Cardiac septum (tissue), 1 donor: Measurements from ENCODE around the gene PHACTR3. TPM values are rescaled to one million over a fixed set of nuclear protein-coding genes. Genes with fewer than 3 reads are reported as not detected.
A peak's percentile ranks its signal among the peaks of the same experiment; 100 is the strongest.

Source experiments
- DNase-seq: peaks from one replicate; pipeline ENCODE4 v3.0.0-alpha.2; 2020; ENCODE audit warnings: low spot score
- intact Hi-C: fragments of 100-400 bp; cut with DNase I; formaldehyde crosslinking; loops from one replicate; pipeline ENCODE4 v1.14.0; 2022
- total RNA-seq: library from RNA; stranded (reverse); fragmentation: NEBNext Ultra II Directional; extraction: Animal tissue kit (Norgen Biotek cat#: 25700); gene quantifications from one replicate; pipeline ENCODE4 v1.2.1, GENCODE V29; 2021
- donor health status: DM: no; HTN: no; CAD: no.

PHACTR3 gene
- total RNA-seq, 1 donor from 2014 or later = 0.54 TPM

DNA sequence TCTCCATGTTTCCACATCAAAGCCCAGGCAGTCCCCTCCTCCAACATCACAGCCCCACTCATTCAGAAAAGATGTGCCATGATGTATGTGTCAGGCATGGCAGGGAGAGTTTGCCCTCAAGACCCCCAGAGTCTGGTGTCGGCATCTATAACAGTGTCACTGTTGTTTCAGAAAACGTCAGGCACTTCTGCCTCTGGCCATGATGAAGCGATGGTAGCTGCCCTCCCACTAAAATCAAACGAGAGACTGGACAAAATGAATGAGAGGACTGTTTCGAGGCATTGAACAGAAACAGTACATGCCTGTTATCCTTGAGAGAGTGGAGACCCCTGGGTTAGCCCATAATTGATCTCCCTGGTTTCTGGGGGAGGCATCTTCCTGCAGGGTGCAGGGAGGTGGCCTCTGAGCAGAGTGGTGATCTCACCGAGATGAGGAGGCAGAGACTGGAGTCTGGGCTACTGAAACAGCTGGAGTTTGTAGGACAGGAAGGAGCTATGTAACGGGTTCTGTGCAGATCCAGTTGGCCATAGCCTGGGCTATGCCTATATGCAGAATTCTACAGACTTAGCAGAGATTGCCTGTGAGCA, 184.6 kb downstream of the PHACTR3 start:
- DNase-seq = peak; percentile 19
- intact Hi-C loops = no loop called here

DNA sequence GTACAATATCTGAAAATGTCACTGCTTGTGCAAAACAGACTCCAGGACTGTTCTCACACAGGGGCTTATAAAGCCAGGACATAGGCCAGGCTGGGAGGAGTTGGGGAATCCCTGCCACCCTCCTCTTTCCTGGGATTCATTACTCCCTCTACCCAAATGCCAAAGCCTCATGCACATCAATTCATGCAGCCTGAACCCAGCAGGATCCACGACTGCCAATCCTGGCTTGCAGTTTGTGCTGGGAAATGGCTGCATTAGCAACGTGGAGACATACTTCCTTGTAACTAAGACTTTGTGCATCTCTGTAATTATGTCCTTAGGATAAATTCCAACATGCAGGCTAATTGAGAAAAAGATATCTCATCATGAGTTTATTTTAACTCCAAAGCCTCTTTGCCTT, 185.3 kb downstream of the PHACTR3 start:
- intact Hi-C loops = no loop called here

DNA sequence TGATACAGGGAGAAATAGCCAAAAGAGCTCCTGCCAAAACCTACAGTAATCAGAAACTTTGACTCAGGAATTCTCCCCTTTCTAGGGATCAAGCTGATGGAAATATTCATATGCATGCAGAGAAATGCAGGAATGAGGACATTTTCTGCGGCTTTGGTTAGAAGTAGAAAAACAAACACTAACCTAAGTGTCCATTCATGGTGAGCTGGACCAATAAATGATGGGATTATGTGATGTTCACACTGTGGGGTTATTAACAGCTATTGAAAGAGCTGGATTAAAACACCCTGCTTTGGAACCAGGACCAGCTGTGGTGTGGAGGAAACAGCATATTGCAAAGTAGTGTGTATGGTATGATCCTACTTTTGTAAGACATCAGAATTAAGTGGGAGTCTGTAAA, 186.0 kb downstream of the PHACTR3 start:
- no peak for DNase-seq
- intact Hi-C loops = no loop called here

More for the DNA sequence above, 185.3 kb downstream of the PHACTR3 start:
- DNase-seq = peak; percentile 31

DNA sequence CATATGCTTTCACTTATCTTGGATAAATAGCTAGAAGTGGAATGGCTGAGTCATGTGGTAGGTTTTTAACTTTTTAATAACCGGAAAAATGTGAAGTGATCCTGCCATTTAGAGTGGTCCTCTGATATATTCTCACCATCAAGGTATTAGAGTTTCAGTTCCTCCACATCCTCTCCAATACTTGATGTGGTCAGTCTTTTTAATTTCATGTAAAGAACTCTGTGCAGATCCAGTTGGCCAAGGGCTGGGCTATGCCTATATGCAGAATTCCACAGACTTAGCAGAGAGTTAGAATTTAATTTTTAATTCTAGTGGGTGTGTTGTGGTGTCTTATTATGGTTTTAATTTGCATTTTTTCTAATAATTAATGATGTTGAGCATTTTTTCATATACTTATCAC, 188.0 kb downstream of the PHACTR3 start:
- intact Hi-C loops = no loop called here
- no peak for DNase-seq

DNA sequence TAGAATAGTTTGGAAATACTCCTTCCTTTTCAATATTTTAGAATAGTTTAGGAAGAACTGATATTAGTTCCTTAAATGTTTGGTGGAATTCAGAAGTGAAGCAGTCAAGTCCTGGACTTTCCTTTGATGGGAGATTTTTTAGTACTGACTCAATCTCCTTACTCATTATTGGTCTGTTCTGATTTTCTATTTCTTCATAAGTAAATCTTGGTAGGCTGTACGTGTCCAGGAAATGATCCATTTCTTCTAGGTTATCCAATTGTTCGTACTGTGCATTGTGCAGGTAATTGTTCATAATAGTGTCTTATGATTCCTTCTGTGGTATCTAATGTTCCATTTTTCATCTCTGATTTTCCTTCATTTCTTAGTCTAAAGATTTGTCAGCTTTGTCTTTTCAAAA, 190.2 kb downstream of the PHACTR3 start:
- no peak for DNase-seq
- intact Hi-C loops = no loop called here

DNA sequence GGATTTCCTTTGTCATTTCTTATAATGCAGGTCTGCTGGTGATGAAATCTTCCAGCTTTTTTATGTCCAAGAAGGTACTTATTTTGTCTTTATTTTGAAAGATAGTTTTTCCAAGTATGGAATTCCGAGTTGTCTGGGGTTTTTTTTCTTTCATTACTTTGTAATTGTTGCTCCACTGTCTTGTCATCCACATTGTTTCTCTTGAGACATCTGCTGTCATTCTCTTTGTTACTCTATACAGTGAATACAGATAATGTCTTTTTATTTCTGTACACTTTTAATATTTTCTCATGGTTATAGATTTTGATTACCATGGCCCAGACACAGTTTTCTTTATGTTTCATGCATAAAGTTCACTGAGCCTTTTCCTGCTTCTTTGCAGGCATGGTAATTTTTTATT, 196.0 kb downstream of the PHACTR3 start:
- DNase-seq = no peak
- intact Hi-C loops = no loop called here

DNA sequence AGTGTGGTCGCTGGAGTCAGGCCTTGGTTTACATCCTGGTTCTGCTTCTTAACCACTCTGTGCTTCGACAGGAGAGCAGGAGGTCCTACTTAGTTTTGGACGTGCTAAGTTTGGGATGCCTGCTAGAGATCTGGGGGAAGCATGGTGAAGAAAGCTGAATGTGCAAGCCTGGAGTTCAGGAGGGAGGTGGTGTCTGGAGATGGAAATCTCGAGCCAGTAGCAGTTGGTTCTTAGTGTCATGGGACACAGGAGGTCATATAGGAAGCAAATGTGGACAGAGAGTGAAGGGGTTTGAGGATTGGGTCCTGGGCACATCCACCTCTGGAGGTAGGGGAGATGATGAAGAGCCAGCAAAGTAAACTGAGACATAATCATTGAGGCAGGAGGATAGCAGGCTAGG, 197.7 kb downstream of the PHACTR3 start:
- intact Hi-C loops = no loop called here

DNA sequence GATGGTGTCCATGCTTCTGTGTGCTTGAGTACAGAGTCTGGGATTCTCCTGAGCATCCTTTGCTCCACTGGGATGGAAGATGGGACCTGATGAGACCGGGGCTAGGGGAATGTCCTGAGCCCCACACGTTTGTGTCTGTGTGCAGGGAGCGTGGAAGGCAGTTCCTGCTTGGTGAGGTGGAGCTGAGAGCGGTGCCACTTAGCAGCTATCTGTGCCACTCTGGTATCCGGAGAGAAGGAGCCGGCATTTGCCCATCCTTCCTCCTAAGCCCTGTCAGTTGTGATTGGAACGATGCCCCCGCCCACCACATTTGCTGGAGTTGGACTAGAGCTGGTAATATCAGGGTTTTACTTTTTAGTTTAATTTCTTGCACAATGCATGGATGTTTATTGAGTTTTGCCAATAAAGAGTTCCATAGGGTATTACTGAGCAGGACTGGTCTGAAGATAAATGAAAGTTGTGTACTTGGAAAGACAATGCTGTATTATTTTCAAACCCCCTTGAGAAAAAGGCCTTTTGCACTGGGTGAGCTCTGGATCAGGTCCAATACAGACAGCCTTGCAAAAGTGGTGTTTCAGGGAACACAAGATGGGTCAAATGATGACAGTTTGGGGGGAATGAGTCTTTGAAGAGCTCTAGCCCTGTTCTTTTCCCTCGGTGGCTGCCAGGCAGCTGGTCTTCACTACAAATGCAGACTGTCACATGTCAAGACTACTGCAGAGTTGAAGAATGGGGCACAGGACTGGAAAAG, 198.3 kb downstream of the PHACTR3 start:
- peak; percentile 24 for DNase-seq
- intact Hi-C loops = no loop called here

More for the DNA sequence above, 197.7 kb downstream of the PHACTR3 start:
- peak; percentile 9 for DNase-seq

DNA sequence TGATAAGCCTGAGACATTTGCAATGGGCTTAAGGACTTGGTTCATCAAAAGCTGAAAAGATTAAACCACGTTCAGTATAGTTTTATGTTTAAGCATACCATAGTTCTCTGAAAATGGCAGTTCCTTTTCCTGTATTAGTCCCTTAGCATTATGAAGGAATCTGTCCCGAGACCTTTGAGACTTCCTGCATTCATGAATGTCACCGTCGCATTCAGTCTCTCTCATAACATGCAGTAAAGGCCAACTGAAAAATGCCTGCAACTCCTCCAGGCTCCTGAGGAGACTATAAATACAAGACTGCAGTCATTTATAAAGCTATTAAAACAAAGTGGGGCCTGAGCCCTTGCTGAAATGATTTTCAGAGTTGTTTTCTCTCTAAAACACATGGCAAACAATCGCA, 200.0 kb downstream of the PHACTR3 start:
- intact Hi-C loops = no loop called here
- no peak for DNase-seq

DNA sequence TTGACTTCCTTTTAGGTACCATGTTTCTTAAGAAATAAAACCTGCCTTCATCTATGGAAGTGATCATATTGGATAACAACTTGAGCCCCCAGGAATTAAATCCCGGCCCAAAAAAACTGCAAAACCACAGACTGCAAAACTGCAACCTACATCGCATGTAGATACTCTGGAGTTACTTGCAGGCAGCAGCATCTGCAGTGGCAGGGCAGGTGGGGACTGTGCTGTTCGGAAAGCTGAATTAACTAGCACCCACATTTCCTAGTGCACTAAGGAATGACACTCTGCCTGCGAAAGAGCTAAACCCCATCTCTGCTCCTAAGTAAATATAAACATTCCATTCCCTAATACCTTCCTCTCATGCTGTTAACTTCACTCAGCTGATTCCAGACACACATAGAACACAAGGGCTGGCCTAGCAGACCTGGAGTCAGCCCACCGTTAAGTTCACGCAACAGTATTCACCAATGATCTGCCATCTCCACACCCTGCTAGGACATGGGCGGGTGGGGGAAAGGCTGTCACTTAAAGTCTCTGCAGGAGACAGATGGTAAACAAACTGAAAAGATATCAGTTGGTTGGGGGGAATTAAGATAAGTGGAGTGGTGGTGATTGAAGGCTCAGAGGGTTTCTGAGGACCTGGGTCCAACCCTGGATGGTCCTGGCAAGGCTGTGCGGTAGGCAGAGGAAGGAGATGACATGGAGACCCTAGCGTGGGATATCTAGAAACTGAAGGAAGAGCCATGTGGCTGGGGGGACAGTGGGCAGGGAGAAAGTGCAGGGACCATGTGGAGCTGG, 200.7 kb downstream of the PHACTR3 start:
- peak; percentile 22 for DNase-seq
- intact Hi-C loops = no loop called here

DNA sequence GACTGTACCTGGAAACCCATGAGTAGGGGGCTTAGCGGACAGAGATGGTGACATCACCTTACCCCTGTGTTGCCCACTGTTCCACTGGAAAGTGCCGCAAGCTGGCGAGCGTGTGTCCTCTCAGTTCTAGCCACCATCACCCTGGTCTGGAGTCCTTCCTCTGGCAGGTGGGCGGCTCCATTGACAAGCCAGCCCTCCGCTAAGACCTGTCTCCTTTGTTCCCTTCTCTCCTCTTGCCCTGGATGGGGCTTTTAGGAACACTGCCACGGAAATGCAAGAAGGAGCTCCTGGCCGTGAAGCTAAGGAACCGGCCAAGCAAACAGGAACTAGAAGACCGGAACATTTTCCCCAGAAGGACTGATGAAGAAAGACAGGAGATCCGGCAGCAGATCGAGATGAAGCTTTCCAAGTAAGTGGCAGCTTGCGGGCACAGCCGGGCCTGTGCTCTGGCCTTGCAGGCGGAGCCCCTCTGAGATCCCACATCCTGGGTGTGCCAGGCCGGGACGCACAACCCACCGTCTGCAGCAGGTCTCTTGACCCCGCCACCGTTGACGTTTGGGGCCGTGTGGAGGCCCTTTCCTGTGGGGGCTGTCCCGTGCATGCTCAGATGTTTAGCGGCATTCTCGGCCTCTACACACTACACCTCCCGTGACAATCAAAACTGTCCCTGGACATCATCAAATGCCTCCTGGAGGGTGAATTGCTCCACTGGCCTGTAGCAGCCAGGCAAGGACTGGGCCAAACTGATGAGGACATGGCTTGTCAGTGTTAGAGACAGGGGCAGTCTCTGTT, 201.6 kb downstream of the PHACTR3 start:
- intact Hi-C loops = no loop called here
- peak; percentile 70 for DNase-seq

DNA sequence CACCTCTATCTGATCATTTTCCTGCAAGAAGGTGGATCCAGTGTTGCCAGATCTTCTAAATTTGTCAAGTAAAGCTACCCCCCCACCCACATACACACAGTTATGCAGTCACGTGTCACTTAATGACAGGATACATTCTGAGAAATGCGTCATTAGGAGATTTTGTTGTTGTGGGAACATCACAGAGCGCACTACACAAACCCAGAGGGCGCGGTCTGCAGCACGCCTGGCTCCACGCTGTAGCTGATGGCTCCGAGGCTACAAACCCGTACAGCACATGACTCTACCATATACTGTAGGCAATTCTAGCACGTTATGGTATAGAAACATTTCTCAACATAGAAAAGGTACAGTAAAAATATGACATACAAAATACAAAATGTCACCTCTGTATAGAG, 202.2 kb downstream of the PHACTR3 start:
- peak; percentile 43 for DNase-seq
- intact Hi-C loops = no loop called here

DNA sequence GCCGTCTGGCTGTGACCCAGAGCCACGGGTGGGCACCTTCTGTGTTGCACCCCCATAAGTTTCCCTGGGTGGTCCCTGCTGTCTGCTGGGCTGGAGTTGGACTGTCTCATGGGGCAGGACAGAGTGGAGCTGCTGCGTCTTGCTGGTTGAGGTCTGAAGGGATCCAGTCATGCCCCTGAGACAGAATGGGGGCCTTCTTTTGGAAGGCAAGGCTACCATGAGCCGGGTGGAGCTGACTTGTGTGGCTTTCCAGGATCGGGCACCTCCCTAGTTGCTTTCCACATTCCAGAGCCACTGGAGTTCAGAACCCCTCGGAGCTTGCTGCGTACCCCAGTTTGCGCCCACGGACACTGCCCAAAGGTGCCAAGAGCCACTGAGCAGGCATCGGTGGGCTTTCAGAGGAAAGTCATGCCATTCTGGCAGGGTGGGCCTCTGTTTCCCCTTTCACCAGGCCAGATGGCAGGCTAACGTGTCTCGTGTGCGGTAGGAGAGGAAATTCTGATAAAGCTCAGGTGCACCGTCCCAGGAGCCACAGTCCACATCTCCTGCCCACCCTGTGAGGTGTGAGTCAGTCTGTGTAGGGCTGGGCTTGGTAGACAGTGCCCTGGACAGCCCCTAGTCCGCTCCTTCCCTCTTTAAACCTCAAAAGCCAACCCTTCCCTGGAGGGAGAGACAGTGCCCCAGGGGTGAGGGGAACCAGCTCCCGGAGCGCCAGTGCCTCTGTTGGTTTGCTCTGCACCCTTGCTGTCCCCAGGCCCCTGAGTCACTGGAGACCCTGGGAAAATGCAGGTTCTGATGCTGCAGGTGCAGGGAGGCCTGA, 203.8 kb downstream of the PHACTR3 start:
- DNase-seq = peak; percentile 57
- intact Hi-C loops = no loop called here

DNA sequence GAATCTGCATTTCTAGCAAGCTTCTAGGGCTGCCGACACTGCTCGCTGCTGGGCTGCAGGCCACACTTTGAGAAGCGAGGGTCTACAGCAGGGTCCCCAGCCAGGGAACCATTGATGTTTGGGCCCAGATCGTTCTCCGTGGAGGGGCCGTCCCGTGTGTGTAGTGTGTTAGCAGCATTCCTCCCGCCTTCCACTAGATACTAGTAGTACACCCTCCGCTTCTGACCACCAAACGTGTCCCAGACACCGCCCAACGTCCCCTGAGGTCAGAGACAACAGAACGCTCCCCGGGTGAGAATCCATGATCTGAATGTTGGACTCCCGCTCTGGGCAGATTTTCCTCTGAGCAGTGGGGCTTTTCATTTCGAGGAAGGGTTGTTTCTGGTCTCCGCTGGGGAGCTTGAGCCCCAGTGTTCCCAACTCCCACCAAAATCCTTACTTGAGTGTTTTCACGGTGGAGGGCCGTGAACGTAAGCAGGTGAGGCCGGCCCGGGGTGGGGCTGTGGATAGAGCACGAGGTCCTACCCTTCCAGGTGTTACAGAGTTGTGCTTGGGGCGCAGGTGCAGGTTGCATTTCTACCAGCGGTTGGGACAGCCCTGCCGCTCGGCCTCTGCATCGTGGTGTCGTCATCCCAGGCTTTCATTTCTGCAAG, 204.5 kb downstream of the PHACTR3 start:
- intact Hi-C loops = no loop called here
- peak; percentile 66 for DNase-seq

DNA sequence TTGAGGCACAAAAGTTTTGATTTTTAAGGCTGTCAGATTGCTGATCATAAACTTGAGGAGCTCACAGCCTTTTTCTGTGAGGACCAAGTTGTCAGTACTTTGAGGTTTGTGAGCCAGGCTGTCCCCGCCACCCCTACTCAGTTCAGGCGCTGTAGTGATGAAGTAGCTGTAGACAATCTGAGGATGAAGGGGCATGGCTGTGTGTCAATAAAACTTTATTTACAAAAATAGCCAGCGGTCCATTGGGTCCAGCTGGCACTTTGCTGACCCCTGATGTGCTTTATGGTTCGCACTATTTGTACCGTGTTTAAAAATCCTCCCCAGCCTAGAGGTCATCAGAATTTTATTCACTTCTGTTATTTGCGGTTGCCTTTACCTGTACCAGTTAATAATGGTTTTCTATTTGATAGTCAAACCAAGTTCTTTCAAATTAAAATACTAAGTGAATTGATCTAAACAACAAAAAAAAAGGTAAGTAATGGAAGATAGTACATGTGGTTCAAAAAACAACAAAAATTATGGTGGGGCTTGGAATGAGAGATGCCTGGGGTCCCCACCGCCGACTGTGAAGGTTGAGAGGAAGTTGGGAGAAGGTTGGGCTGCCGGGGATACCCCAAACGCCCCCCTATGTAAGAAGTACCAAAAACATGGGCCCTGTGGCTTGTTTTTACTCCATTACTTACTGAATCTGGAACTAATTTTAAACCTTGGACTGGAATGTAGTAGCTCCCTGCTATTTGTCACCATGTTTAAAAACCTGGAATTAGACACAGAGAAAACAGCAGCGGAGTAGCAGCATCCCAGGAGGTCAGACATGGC, 205.5 kb downstream of the PHACTR3 start:
- no peak for DNase-seq
- intact Hi-C loops = no loop called here

DNA sequence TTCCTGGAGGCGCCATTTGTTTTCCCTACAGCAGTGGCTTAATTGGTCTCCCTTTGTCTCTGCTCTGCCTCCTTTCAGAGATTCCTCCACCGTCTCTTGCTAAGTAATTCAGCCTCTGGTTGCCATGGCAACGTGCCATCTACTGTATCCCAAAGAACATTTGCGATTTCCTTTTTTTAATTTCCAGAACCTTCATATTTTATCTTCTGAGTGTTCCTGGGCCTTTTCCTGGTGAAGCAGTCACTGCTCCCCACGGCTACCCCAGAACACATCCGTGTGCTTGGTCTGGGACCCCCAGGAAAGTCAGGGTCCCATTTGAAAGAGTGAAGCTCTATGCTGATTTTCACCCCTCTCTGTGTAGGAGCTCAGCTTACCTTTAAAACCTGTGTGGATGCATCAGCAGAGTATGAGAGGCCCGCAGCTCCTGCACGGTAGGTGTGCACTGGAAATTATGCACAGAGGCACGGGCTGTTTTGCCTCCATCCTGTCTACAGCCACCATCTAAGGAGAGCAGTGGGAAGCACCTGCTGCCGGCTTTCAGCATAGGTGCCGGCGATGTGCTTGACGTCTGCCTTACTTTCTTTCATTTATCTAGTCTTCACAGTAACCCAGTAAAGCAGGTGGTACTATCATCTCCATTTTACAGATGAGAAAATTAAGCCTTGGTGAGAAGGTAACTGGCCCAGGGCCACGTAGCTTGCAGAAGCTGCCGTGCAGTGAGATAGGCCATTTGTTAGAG, 206.3 kb downstream of the PHACTR3 start:
- DNase-seq = peak; percentile 14
- intact Hi-C loops = no loop called here

DNA sequence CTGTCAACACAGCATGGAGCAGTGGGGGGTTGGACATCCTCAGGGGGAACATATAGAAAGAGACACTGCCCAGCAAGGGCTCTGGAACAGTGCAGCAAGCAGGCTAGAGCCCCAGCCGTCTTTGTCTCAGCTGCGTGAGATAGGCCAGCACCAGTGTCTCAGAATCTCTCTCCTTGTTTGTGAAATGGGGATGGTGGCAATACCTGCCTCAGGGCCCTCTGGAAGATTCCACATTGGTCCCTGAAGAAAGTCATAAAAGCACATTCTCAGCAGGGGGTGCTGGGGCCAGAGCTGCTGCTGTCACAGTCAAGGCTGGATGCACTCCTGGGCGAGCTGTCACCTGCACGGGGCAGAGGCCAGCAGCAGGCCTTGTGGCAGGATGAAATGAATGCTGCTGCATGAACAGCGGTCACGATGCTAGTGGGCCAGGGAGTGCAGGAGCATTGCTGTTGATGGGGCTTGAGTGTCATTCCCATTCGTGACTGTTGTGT, 207.4 kb downstream of the PHACTR3 start:
- intact Hi-C loops = no loop called here
- DNase-seq = peak; percentile 56
